ENCODE measurements around the gene PUS7L. TPM values are rescaled to one million over a fixed set of nuclear protein-coding genes. Genes with fewer than 3 reads are reported as not detected.

Gene PUS7L
- total RNA-seq, 1 experiment from 2014 or later, result 10.2 TPM

Other genes with a start within 250 kb of the PUS7L start
- gene ADAMTS20, start 206.6 kb downstream of the PUS7L start, total RNA-seq (2022), result not detected in 2 replicates
- gene IRAK4, start 161 bp upstream of the PUS7L start, total RNA-seq (2022), result 8.4 and 11.4 TPM in 2 replicates
- gene TWF1, start 47.5 kb upstream of the PUS7L start, total RNA-seq (2022), result 67.4 and 75.8 TPM in 2 replicates
- 1.1 TPM in 2 replicates for gene TMEM117, start 77.3 kb upstream of the PUS7L start, total RNA-seq (2022)